ENCODE measurements around the gene FHL2. TPM values are rescaled to one million over a fixed set of nuclear protein-coding genes. Genes with fewer than 3 reads are reported as not detected.

The FHL2 gene
- total and polyA plus RNA-seq, 2 of the 13 experiments (the other 11 are each of a cell fraction or from before 2014, with no cell fraction given), result 1.9 to 74.8 TPM

DNA sequence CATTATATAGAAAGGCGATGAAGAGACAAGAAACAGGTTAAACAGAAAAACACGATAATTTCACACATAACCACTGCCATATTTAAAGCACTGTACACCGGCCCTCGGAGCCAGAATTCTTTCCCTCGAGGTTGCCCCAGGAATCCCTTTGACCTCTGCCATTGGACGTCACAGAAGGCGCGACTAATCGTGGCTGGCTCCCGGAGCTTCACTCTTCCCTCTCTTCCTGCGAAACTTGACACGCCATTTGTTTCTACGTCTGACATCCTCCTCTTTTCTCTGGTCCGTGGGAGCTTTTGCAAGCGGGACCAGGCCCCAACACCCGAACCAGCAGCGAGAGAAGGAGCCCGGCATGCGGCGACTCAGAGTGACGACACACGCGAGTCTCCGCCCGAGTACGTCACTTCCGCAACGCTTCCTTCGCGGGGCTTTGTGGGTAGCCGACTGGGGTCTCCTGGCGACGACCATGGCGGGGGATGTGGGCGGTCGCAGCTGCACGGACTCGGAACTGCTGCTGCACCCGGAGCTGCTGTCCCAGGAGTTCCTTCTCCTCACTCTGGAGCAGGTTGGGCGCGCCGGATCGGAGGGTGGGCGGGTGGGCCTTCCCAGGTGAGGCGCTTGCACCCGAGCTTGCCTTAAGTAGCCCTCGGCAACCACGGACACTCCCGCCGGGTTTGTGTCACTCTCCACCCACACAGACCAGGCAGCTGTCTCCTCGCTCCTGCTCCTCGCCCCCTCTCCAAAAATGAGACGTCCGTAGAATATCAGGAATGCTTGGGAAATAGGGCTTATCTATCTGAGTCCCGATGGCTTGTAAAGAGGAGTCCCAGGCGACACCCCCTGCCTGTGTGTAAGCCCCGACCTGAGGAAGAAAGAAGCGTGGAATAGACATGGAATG is 61.5 kb downstream of the FHL2 start, which contains the start of gene C2orf49:
Gene C2orf49, plus strand, starts transcription at position 419 of the 898 bp plus-strand sequence. Its CDS starts 48 bp downstream, at position 467.
- no TSS peak for BruUV-seq (replicated peaks)
- no peak for FAIRE-seq
- CTCF ChIA-PET (ENCODE audit: low intra/inter-chr PET ratio, low total read pairs), result no interaction called here
- Histone ChIP-seq H3K9ac (ENCODE audit: insufficient read depth, low read depth, low read length) (peak within 1 kb of the TSS; percentile 100), H3K27ac (ENCODE audit: extremely low read length, insufficient read depth, low read length) (peak within 1 kb of the TSS; percentile 100), H3K4me2 (ENCODE audit: low read depth, low read length) (peak within 1 kb of the TSS; percentile 89), H2AFZ (ENCODE audit: low read length) (peak within 1 kb of the TSS; percentile 100), H3K4me3 (replicated peaks in 1 of 3; ENCODE audit: insufficient read depth in 1 of 3, low read depth in 2 of 3, low read length in 3 of 3) (peak within 1 kb of the TSS; percentile 85 to 100 (median 99)), H3K79me2 (ENCODE audit: insufficient read depth, low read length) (peaks cover 54% of the 10 kb centered on the region), H3K36me3 (replicated peaks in 1 of 2; ENCODE audit: control insufficient read depth in 1 of 2, insufficient read depth in 2 of 2, low read length in 2 of 2) (peaks cover 14 to 25% of the 10 kb centered on the region in 2 experiments), H3K4me1 (ENCODE audit: insufficient read depth, low read length) (peaks cover 38% of the 10 kb centered on the region), H4K20me1 (ENCODE audit: insufficient read depth, low read length) (peaks cover 8% of the 10 kb centered on the region; the same call in 1 of the 2 replicates), H3K27me3 (ENCODE audit: control insufficient read depth in 1 of 2, insufficient read depth in 2 of 2, low read length in 2 of 2) (peaks cover 0 to 7% of the 10 kb centered on the region in 2 experiments; a peak in 2 of 5 replicates), H3K9me3 (ENCODE audit: low read length) (no peaks in the 10 kb centered on the region)
- peak; percentile 96 for ATAC-seq
- DNase-seq (ENCODE audit: low spot score), result peak; percentile 90
- under 1% methylated on average over 47 of the region's 58 CpGs for WGBS (ENCODE audit: low lambda C conversion rate)
- intact Hi-C loops (cut with micrococcal nuclease; ENCODE audit: unreplicated experiment), result loop anchor here (1.0 kb wide), 1 partner anchor 9 kb away; no protein-coding TSS in a partner anchor
- in situ Hi-C loops (cut with HindIII; ENCODE audit: extremely low pct_ligation_motif_present, low pct_unique_long_range_greater_than_20kb), result loop anchor here (25.0 kb wide), 1 partner anchor 850 kb away; the partner anchor contains the start of gene UXS1
- POLR2A ChIA-PET, result interaction anchor here (6.5 kb wide), 1 partner anchor 8 kb away, joined by 43 read pairs; the partner anchor contains the start of gene TGFBRAP1
- no peak; the same call in 1 of the 2 replicates for TF ChIP-seq TP53 (CRISPR knock-in tag; conservative IDR thresholded peaks at IDR 0.05)
- no peak for TF ChIP-seq ZNF121 (CRISPR knock-in tag; IDR thresholded peaks at IDR 0.05)
- 0 out of 2 replicates have a peak, but pooled peaks have one; percentile 52 for TF ChIP-seq CREBL2 (CRISPR knock-in tag; IDR thresholded peaks at IDR 0.05; ENCODE audit: borderline replicate concordance)
- TF ChIP-seq GATAD1 (CRISPR knock-in tag; IDR thresholded peaks at IDR 0.05), result peak; percentile 99
- TF ChIP-seq, protein P1, sequence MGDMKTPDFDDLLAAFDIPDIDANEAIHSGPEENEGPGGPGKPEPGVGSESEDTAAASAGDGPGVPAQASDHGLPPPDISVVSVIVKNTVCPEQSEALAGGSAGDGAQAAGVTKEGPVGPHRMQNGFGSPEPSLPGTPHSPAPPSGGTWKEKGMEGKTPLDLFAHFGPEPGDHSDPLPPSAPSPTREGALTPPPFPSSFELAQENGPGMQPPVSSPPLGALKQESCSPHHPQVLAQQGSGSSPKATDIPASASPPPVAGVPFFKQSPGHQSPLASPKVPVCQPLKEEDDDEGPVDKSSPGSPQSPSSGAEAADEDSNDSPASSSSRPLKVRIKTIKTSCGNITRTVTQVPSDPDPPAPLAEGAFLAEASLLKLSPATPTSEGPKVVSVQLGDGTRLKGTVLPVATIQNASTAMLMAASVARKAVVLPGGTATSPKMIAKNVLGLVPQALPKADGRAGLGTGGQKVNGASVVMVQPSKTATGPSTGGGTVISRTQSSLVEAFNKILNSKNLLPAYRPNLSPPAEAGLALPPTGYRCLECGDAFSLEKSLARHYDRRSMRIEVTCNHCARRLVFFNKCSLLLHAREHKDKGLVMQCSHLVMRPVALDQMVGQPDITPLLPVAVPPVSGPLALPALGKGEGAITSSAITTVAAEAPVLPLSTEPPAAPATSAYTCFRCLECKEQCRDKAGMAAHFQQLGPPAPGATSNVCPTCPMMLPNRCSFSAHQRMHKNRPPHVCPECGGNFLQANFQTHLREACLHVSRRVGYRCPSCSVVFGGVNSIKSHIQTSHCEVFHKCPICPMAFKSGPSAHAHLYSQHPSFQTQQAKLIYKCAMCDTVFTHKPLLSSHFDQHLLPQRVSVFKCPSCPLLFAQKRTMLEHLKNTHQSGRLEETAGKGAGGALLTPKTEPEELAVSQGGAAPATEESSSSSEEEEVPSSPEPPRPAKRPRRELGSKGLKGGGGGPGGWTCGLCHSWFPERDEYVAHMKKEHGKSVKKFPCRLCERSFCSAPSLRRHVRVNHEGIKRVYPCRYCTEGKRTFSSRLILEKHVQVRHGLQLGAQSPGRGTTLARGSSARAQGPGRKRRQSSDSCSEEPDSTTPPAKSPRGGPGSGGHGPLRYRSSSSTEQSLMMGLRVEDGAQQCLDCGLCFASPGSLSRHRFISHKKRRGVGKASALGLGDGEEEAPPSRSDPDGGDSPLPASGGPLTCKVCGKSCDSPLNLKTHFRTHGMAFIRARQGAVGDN (CRISPR knock-in tag; IDR thresholded peaks at IDR 0.05), result peak; percentile 89
- TF ChIP-seq ZNF577 (CRISPR knock-in tag; IDR thresholded peaks at IDR 0.05; ENCODE audit: borderline replicate concordance, low read depth), result no peak
- TF ChIP-seq BRCA1 (CRISPR knock-in tag; IDR thresholded peaks at IDR 0.05), result no peak
- peak; percentile 34; the same call in 1 of the 2 replicates for TF ChIP-seq ZNF609 (CRISPR knock-in tag; IDR thresholded peaks at IDR 0.05; ENCODE audit: borderline replicate concordance)
- TF ChIP-seq E2F5 (CRISPR knock-in tag; conservative IDR thresholded peaks at IDR 0.05), result no peak; the same call in 1 of the 2 replicates
- TF ChIP-seq MYC (CRISPR knock-in tag; IDR thresholded peaks at IDR 0.05; ENCODE audit: borderline replicate concordance), result peak; percentile 83; the same call in 1 of the 2 replicates
- peak; percentile 87 for TF ChIP-seq TEAD3 (CRISPR knock-in tag; optimal IDR thresholded peaks at IDR 0.05; ENCODE audit: borderline replicate concordance)
- no peak for TF ChIP-seq ATRX (CRISPR knock-in tag; IDR thresholded peaks at IDR 0.05; ENCODE audit: borderline replicate concordance)

Measured in HepG2 (cell line).